ENCODE measurements around the gene FLOT1.
A peak's percentile ranks its signal among the peaks of the same experiment; 100 is the strongest.

The FLOT1 gene

DNA sequence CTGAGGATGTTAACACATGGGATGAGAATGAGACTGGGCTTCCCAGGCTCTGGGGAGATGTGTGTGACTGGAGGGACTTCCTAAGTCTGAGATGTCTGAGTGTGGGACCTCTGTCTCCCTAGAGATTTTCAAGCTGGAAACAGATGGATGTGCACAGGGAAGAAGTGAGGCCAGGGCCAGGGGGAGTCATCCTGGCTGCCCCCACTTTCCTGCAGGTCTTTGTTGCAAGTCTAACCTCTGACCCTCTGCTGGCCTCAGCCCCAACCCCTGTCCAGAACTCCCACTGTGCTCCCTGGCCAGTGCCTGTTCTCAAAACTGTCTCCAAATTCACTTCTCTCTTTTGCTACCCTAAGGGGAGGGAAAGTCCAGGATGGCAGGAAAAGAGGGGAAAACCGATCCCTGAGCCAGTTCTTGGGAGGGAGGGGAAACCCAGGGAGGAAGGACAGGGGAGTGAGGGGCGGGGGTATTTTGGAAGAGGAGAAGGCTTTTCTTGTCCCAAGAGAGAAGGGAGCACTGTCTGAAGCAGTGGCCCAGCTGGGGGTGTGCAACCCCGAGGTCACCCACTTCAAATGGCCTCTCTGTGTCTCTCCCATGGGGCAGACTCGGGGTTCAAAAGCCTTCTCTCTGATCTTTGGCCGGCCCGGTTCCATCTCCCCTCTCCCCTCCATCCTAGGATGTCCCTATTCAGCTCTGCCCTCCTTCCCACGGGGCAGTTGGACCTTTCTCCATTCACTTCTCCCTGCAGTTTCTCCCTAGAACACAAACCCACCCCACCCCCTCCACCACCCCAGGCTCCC is 59.1 kb downstream of the FLOT1 start:
- H3K4me3 ChIP-seq (replicated peaks; ENCODE audit: low read depth, low read length): peak overlapping the region; percentile 95

DNA sequence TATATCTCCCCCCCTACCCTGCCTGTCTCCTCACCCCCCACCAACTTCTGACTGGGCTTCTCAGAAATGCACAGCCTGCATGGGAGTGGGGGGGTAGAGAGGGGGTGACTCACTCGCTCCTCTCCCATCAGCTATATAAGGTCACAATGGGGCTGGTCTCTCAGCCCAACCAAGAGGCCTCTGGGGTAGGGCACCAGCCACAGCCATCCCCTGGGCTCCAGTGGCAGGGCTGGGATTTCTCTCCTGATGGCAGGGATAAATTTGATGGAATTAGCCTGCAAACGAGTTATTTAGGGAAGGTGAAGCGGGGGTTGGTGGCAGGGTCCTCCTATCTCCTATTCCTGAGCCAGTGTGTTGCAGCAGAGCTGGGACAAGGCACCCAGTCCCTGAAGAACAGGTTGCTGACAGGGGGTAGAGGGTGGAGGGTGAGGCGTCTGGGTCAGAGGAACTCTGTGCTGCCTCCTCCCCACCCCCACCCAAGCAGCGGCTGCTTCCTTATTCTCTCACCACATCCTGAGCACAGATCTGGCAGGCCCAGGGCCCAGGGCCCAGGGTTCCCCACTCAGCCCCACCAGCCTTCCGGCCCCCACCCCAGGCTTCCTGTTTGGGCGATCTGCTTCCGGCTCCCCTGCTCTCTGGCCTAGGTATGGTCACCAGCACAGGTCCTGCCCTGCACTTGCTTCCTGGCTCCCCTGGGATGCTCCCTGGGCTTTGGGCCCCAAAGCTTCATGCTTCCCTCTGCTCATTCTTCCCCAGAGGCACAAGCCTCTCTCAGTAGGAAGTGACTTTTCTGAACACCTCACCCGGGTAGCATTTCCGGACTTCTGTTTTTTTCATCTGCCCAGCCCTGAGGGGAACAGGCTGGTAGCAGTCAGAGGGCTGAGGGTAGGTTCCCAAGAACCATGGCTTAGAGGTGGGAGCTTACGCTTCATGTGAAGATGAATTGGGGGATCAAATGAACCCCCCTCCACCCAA is 60.1 kb downstream of the FLOT1 start:
- TF ChIP-seq, protein P1, sequence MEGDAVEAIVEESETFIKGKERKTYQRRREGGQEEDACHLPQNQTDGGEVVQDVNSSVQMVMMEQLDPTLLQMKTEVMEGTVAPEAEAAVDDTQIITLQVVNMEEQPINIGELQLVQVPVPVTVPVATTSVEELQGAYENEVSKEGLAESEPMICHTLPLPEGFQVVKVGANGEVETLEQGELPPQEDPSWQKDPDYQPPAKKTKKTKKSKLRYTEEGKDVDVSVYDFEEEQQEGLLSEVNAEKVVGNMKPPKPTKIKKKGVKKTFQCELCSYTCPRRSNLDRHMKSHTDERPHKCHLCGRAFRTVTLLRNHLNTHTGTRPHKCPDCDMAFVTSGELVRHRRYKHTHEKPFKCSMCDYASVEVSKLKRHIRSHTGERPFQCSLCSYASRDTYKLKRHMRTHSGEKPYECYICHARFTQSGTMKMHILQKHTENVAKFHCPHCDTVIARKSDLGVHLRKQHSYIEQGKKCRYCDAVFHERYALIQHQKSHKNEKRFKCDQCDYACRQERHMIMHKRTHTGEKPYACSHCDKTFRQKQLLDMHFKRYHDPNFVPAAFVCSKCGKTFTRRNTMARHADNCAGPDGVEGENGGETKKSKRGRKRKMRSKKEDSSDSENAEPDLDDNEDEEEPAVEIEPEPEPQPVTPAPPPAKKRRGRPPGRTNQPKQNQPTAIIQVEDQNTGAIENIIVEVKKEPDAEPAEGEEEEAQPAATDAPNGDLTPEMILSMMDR (IDR thresholded peaks at IDR 0.05; ENCODE audit: insufficient read depth, low read length, poor library complexity, severe bottlenecking): no peak
- H3K4me3 ChIP-seq (replicated peaks; ENCODE audit: low read depth, low read length): peak overlapping the region; percentile 95
- H3K36me3 ChIP-seq (ENCODE audit: control insufficient read depth, insufficient read depth, low read length): peaks cover 12% of the 10 kb centered on the region
- DNase-seq (ENCODE audit: extremely low read depth, insufficient read length): peak; percentile 91
- no peaks in the 10 kb centered on the region for H3K27me3 ChIP-seq (replicated peaks; ENCODE audit: control insufficient read depth, insufficient read depth, low read length)

More for the DNA sequence above, 59.1 kb downstream of the FLOT1 start:
- TF ChIP-seq, protein P1 (IDR thresholded peaks at IDR 0.05; ENCODE audit: insufficient read depth, low read length, poor library complexity, severe bottlenecking): no peak
- no peak for DNase-seq (ENCODE audit: extremely low read depth, insufficient read length)
- Histone ChIP-seq H3K27me3 (replicated peaks; ENCODE audit: control insufficient read depth, insufficient read depth, low read length) (no peaks in the 10 kb centered on the region), H3K36me3 (ENCODE audit: control insufficient read depth, insufficient read depth, low read length) (peaks cover 7% of the 10 kb centered on the region)

DNA sequence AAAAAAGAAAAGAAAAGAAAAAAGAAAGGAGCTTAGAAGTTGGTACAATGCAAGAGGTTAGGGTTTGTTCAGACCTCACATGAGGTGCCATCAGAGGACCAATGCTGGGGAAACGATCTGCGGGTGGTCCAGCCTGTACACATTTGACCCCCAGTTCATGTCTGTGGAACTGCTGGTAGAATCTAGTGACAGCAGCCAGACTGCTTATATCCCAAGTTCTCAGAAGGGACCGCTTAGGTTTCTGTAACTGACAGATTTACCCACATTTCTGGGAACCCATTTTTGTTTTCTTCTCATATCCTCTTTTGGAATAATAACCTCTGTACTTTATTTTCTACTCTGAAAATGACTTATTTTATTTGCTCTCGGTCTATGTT is 60.7 kb downstream of the FLOT1 start:
- H3K4me3 ChIP-seq (replicated peaks; ENCODE audit: low read depth, low read length): peak overlapping the region; percentile 95
- DNase-seq (ENCODE audit: extremely low read depth, insufficient read length): peak; percentile 18
- H3K27me3 ChIP-seq (replicated peaks; ENCODE audit: control insufficient read depth, insufficient read depth, low read length): no peaks in the 10 kb centered on the region
- TF ChIP-seq, protein P1 (IDR thresholded peaks at IDR 0.05; ENCODE audit: insufficient read depth, low read length, poor library complexity, severe bottlenecking): no peak
- peaks cover 16% of the 10 kb centered on the region for H3K36me3 ChIP-seq (ENCODE audit: control insufficient read depth, insufficient read depth, low read length)

DNA sequence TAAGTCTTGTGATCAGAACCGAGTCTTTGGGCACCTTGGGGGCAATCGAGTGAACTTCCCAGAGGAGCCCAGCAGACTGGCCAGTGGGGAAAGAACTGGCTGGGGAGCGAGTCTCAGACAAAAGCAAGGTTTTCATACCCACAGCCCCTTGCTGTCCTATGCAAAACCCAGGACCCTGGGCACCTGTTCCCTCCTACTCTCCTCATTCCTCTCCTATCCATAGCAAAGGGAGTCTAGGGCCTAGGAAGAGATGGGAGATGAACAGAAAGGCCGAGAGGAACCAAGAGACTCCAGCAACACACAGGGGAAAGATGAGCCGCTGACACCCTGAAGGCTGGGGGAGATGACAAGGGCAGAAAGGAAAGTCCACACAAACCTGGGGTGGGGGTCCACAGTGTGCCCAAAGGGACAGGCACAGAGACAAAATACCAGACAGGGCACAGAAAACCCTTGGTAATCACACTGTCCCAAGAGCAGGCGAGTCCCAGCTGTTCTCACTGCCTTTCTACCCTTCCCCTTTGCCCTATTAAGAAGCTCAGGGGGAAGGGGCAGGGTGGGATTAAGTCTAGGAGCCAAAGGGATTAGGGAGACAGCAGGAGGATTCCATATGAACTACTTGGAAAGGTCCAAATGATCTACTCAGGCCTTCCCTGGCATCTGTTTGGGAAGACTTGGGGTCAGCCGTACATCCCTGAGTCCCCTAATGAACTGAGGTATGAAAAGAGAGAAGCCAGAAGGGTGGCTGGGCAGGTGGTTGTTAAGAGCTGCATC is 62.5 kb downstream of the FLOT1 start:
- Histone ChIP-seq H3K27me3 (replicated peaks; ENCODE audit: control insufficient read depth, insufficient read depth, low read length) (no peaks in the 10 kb centered on the region), H3K4me3 (replicated peaks; ENCODE audit: low read depth, low read length) (peak overlapping the region; percentile 51), H3K36me3 (ENCODE audit: control insufficient read depth, insufficient read depth, low read length) (peaks cover 22% of the 10 kb centered on the region)
- TF ChIP-seq, protein P1 (IDR thresholded peaks at IDR 0.05; ENCODE audit: insufficient read depth, low read length, poor library complexity, severe bottlenecking): no peak
- no peak for DNase-seq (ENCODE audit: extremely low read depth, insufficient read length)

DNA sequence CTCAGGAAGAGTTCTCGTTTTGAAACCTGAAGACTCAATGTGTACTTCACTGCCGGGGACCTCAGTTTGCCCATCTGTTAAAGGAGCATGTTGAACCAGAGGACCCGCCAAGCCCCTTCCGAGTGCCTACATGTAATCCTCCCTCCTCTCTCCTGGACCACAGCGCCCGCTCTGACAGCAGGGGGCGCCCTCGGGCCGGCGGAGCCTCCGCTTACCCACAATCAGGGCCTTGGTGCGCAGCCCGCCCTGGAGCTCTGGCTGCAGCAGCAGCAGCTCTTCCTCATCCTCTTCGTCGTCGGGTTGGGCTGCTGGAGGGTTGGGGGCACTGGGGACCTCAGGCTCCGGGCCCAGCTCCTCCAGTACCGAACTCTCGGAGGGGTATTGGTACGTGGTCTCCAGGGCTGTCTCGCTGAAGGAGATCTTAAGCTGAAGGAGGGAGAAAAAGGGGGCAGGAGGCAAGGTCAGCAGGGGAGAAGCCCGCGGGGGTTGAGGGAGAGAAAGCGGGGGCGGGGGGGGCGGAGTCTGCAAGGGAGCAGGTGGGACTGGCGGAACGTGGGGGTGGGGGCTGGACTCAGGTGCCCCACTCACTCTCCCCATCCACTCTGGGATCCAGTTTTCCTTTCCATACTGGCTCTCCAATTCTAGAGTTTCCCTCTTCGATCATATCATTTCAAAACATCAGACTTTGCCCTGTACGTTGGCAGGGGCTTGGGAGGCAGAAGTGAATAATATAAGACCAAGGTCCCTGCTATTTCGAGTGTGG is 63.3 kb downstream of the FLOT1 start:
- Histone ChIP-seq H3K4me3 (replicated peaks; ENCODE audit: low read depth, low read length) (peak overlapping the region; percentile 51), H3K36me3 (ENCODE audit: control insufficient read depth, insufficient read depth, low read length) (peaks cover 22% of the 10 kb centered on the region), H3K27me3 (replicated peaks; ENCODE audit: control insufficient read depth, insufficient read depth, low read length) (no peaks in the 10 kb centered on the region)
- peak; percentile 91 for DNase-seq (ENCODE audit: extremely low read depth, insufficient read length)
- TF ChIP-seq, protein P1 (IDR thresholded peaks at IDR 0.05; ENCODE audit: insufficient read depth, low read length, poor library complexity, severe bottlenecking): peak; percentile 99

Measured in GM06990 (cell line).